ENCODE data around the gene GALM. TPM values are rescaled to one million over a fixed set of nuclear protein-coding genes. Genes with fewer than 3 reads are reported as not detected.
"Not testable (repeated sequence)": the region's sequence is repeated elsewhere in the genome, so short reads cannot be mapped to it uniquely, and the experiment has no call there.

The GALM gene
- total RNA-seq, 1 donor from 2014 or later: 12.7 TPM

DNA sequence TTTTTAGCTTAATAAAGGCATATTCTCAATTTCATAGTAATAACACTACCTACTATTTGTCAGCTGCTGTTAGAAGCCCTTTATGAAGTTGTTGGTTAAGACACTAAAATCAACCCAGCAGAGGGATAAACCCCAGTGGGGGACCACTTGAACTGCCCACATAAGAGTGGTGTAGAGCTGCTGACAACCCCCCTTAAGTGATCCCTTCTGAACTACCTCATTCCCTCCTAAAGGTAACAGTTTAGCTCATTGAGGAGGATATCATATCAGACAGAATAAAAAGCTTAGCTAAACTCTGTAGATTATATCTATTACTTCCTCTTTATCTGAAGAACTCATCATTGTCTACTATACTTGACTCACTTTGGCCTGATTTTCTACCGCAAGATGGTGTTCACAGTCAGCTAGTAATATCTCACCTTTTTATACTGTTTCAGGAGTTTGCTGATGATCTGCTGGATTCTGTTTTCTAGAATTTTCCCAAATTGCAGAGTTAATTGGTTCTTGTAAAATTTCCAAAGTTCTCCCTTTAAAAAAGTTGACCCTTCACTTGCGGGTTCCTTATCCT lies 16.2 kb downstream of the GALM start:
- DNase-seq (ENCODE audit: low spot score): no peak

- DNase-seq (ENCODE audit: low spot score): not testable (repeated sequence)
Measured at GRCh38 chr2:38682620-38683019, 16.7 kb downstream of the GALM start.

DNA sequence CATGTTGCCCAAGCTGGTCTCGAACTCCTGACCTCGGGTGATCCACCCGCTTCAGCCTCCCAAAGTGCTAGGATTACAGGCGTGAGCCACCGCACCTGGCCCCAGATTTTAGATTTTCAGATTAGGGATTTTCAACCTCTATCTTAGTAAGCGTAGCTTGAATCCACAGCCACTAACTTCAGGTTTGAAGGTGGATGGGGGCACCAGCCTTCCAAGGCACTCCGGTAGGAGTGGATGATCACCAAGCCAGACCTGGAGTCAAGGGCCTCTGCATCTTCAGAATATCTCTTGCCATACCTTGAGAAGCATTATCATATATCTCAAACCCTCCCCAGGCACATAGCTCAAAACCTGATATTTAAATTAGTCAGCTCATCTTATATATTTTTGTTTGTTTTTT lies 17.9 kb downstream of the GALM start:
- DNase-seq (ENCODE audit: low spot score): no peak

DNA sequence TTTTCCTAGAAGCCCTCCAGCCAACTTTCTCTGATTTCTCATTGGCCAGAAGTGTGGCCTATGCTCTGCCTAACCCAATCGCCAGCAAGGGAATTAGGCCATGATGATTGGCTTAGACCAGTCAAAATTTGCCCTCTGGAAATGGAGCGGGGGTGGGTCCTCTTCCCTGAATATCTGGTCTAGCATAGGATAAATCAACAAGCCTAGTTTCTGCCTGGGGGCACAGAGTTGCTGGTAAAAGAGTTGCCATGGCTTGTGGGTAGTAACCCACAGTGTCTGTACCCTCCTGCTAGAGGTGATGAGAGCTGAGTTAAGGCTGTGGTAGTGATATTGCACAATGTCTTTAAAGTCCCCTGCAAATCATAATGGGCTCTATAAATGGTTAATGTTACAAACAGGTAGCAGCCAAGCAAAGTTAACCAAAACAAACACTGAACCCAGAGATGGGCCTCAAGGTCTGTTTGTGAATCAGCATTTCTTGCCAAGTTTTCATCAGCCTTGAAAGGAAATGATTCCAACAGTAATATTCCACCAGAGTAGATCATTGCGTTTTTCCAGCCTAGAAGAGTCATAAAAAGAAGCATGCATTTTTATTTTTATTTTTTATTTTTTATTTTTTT lies 19.3 kb downstream of the GALM start:
- no peak for DNase-seq (ENCODE audit: low spot score)

DNA sequence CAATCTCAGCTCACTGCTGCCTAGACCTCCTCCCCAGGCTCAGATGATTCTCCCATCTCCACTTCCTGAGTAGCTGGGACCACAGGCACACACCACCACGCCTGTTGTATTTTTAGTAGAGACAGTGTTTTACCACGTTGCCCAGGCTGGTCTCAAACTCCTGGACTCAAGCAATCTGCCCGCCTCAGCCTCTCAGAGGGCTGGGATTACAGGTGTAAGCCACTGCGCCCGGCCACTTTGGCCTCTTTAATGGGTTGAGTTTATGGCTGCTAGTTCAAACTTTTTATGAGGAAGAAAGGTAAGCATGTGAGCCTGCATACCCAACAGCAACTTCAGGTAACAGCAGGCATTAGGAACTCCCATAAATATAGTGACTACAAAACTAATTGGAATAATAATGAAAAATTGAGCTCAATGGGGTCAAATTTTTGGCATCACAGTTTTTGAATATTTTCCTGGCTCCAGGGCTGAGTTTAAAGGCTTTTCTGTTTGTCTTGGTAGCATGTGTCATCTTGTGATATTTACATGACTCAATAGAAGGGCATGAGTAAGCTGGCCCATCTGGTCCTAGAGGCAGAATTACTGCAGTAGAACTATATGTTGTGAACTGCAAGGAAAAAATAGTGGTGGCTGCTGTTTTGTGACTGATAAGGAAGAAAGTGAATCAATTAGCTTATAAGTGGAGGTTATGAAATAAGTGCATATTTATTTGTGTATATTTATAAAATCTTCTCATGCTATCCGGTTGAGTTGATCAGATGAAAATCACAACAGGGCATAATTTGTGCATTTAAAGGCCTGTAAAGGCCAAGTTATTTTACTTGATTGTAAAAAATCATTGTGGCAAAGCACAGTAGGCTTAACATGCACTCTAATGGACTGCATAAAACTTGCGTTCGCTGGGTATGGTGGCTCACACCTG lies 24.8 kb downstream of the GALM start:
- DNase-seq (ENCODE audit: low spot score): no peak

GRCh38 chr2:38691994-38692393 lies 26.1 kb downstream of the GALM start:
- DNase-seq (ENCODE audit: low spot score): no peak

GRCh38 chr2:38692636-38693318 lies 26.9 kb downstream of the GALM start:
- peak; percentile 57 for DNase-seq (ENCODE audit: low spot score)

GRCh38 chr2:38697116-38697840 lies 31.4 kb downstream of the GALM start:
- peak; percentile 47 for DNase-seq (ENCODE audit: low spot score)

DNA sequence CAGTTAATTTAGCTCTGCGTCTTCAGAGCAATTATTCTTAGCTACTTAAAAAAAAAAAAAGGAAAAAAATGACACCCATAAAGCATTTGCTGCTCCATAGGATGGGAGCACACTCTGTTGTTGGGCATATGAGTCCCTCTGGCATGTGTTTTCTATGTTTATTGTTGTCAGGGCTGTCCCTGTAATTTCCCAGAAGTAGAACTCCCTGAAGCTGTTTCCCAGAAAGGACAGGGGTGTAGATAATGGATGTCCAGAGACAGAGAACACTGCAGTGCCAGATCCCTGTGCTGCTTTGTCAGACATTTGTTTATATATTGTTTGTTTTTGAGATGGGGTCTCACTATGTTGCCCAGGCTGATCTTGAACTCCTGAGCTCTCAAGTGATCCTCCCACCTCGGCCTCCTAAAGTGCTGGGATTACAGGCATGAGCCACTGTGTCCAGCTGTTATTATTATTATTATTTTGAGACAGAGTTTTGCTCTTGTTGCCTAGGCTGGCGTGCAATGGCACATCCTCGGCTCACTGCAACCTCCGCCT lies 32.6 kb downstream of the GALM start:
- no peak for DNase-seq (ENCODE audit: low spot score)

- no peak for DNase-seq (ENCODE audit: low spot score)
Measured at GRCh38 chr2:38700113-38700785, 34.3 kb downstream of the GALM start.

DNA sequence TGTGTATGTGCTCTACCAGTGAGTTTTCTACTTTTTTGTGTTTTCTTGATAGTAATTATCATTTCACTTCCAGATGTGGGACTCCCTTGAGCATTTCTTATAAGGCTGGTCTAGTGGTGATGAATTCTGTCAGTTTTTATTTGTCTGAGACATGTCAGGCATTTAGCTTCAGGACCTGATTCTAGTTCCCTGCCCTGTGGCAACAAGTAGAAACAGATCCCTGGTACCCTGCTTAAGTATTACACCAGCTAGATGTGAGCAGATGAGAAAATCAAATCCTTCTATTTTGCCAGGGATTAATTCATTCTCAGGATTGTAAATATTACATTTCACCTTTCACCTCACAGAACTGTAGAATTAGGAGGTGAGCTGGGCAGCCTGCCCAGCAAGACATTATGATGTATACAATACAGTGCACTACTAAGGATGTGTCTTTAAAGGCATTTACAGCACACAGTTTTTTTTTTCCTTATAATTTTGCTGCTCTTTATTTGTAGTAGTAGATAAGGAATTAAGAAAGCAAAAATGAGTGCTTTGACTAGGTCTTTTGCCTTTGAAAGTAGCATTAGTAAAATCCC lies 35.1 kb downstream of the GALM start:
- DNase-seq (ENCODE audit: low spot score): no peak

- DNase-seq (ENCODE audit: low spot score): no peak
Measured at GRCh38 chr2:38701542-38701941, 35.6 kb downstream of the GALM start.

GRCh38 chr2:38702413-38702812 lies 36.5 kb downstream of the GALM start:
- DNase-seq (ENCODE audit: low spot score): no peak

DNA sequence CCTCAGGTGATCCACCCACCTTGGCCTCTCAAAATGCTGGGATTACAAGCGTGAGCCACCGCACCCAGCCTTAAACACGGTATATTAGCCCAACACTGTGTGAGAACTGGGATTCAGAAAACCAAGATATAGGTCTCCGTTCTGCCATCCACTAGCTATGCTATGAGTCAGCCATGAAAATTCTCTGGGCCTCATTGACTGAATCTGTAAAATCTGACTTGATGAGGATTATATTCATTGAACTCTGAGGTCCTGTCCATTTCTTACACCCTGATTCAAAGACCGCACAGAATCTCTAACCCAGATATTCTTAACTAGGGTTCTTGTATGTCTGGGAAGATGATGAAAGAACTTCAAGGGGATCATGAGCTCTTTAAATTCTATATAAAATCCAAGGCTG lies 37.4 kb downstream of the GALM start:
- not testable (repeated sequence) for DNase-seq (ENCODE audit: low spot score)

DNA sequence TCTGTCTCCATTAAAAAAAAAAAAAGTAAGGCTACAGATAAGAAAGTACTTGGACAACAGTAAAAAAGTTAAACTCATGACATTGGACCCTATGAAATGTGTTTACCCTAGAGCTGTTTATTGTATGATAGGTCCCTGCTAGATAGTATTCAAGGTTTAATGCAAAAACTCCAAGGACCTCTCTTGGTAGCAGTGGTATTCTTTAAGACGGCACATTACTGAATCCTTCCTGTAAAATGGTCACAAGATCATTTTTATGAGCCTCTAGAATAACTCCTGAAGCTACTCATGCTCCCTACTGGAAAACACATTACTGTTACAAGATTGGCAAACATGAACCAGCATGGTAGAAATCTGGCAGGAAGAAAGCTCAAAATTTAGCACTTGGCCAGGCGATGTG lies 38.8 kb downstream of the GALM start:
- no peak for DNase-seq (ENCODE audit: low spot score)

DNA sequence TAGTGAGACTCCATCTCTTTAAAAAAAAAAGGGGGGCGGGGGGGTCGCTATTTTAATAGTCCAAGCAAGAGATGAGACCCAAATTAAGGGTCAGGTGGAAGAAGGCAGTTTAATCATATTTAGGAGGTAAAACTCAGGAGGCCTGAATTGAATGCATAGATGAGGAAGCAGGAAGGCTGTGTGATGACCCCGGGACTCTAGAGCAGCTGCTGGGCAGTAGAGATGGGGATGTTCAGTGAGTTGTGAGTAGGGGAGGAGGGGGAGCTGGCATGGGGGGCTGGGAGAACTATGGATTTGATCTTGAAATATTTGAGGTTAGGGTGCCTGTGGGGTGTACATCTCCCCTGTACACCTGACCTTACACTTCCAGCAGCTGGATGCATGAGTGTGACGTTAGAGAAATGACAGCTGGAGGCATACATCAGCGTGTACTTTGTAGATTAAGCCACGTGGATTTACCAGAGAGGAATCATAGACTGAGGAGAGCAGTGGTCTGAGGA lies 41.0 kb downstream of the GALM start:
- DNase-seq (ENCODE audit: low spot score): no peak

DNA sequence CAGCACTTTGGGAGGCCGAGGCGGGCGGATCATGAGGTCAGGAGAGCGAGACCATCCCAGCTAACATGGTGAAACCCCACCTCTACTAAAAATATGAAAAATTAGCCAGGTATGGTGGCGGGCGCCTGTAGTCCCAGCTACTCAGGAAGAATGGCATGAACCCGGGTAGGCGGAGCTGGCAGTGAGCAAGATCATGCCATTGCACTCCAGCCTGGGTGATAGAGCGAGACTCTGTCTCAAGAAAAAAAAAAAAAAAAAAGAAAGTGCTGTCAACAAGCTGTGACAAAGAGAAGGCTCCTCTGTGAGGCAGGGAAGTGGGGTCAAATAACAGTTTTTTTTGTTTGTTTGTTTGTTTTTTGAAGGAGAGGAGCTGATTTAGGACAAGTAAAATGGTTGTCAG lies 42.6 kb downstream of the GALM start:
- DNase-seq (ENCODE audit: low spot score): not testable (repeated sequence)

GRCh38 chr2:38708900-38709566 lies 43.1 kb downstream of the GALM start:
- no peak for DNase-seq (ENCODE audit: low spot score)

DNA sequence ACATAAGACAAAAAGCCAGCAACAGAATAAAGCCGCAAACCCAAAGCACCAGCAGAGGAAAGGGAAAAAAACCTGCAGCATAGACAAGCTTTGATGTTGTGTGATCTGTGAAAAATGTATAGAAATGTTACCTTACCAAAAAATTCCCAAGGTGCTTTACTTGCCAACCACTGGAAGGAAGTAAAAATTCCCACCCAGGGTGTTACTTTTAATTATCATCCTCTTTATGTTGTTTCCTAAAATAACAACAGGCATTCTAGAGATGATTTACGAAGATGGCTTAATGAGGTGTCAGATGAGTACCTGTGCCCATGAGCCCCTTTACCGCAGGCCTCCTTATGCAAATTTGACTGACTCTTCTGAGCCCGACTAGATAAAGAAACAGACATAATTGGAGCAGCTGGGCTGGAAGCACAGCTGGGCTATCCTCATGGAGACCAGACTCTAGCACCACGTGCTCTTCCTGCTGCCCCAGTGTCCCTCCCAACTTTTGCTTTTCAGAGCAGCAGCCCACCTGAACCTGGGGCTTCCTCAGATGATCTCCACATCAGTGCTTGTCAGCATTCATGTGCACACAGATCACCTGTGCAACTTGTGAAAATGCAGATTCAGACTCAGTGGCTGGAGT lies 43.8 kb downstream of the GALM start:
- DNase-seq (ENCODE audit: low spot score): no peak
